RWPE1 (cell line): ENCODE results near the gene ADAD2.

Experiments used
- CTCF ChIA-PET: fragments of 350-600 bp; sonication (Branson Sonifier 250); formaldehyde crosslinking; extraction: SDS; loops from one replicate; lab custom pipeline; 2021; lab: Yijun Ruan, JAX
- POLR2A ChIA-PET: fragments of 400-600 bp; formaldehyde crosslinking; extraction: SDS; loops from one replicate; lab custom pipeline; 2020; ENCODE audit warnings: antibody characterized with exemption; ENCODE audit not compliant: low non-redundant PET; lab: Yijun Ruan, JAX
- DNase-seq: peaks from one replicate; pipeline ENCODE4 v3.0.0; 2012; ENCODE audit warnings: low spot score
- H3K27ac ChIP-seq: fragments of 450-650 bp; 2 replicates; pipeline ENCODE4 v1.5.1; 2017
- CTCF ChIP-seq: fragments of 450-650 bp; conservative IDR thresholded peaks from 2 replicates; pipeline ENCODE4 v1.5.1; 2017; ENCODE audit warnings: low read depth, mild to moderate bottlenecking

The ADAD2 gene

DNA sequence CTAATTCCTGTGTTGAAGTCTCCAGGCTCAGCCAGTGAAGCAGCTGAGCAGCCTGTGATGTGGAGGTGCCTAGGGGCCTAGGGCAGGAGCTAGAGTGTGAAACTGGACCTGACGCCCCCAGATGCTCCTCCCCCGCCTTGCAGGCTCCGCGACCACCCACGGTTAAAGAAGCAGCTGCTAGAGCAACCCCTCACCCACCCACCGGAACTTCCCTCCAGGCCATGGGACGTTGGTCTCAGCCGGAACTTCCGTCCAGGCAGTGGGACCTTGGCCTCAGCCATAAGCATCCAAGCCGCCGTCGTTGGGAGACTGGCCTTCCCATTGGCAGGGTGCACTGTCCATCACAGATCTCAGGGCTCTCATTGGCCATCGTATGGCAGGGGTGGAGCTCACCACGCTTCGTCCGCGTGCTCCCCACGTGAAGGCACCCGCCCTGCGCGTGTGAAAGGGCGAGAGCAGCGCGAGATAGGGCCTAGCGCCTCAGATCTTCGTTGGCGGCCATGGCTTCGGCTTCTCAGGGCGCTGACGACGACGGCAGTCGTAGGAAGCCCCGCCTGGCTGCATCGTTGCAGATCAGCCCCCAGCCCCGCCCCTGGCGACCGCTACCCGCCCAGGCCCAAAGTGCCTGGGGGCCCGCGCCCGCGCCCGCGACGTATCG is at the start of gene ADAD2:
Gene ADAD2 (plus strand): TSS at position 427 of the 658 bp plus-strand sequence. CDS start 74 bp downstream, at position 501.
- ChIA-PET POLR2A (no interaction called here), CTCF (no interaction called here)
- TF ChIP-seq CTCF, result no peak
- DNase-seq, result peak; percentile 35
- no peak within 1 kb of the TSS for H3K27ac ChIP-seq

GRCh38 chr16:84143081-84143480 is 47.9 kb upstream of the ADAD2 start:
- DNase-seq, result no peak
- ChIA-PET CTCF (interaction anchor here (0.7 to 1.7 kb wide), 2 partner anchors 44 to 552 kb away, joined by 3 to 5 read pairs; partner anchors contain the start of gene TAF1C), POLR2A (no interaction called here)
- no peak for TF ChIP-seq CTCF
- H3K27ac ChIP-seq, result no peak overlapping the region

DNA sequence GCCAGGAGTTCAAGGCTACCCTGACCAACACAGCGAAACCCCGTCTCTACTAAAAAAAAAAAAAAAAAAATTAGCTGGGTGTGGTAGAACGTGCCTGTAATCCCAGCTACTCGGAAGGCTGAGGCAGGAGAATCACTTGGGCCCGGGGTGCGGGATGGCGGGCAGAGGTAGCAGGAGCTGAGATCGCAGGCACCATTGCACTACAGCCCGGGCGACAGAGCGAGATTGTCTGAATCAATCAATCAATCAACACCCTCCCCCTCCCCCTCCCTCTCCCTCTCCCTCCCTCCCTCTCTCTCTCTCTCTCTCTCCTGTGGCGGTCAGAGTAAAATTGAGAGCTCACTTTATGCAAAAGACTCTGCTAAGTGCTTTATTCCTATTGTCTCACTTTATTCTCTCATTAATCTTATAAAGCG is 47.2 kb upstream of the ADAD2 start:
- no peak for DNase-seq
- POLR2A ChIA-PET, result no interaction called here
- H3K27ac ChIP-seq, result peak overlapping the region; percentile 73
- CTCF ChIA-PET, result interaction anchor here (0.6 to 1.7 kb wide), 3 partner anchors 29 to 138 kb away, joined by 3 to 5 read pairs (median 3); partner anchors contain the start of gene TAF1C
- no peak for TF ChIP-seq CTCF

- DNase-seq, result peak; percentile 22
- ChIA-PET POLR2A (interaction anchor here (1.4 kb wide), 1 partner anchor 10 kb away, joined by 4 read pairs; no protein-coding TSS in a partner anchor), CTCF (interaction anchor here (0.6 to 1.7 kb wide), 5 partner anchors 25 to 138 kb away, joined by 3 to 5 read pairs (median 4); partner anchors contain the start of gene TAF1C)
- H3K27ac ChIP-seq, result peak overlapping the region; percentile 73
- TF ChIP-seq CTCF, result 0 out of 2 replicates have a peak, but pooled peaks have one; percentile 16
These were observed 46.6 kb upstream of the ADAD2 start for GRCh38 chr16:84144209-84144858.

- no peak for TF ChIP-seq CTCF
- CTCF ChIA-PET, result interaction anchor here (0.6 to 1.0 kb wide), 5 partner anchors 25 to 292 kb away, joined by 3 to 4 read pairs (median 4); no protein-coding TSS in a partner anchor
- H3K27ac ChIP-seq, result peak within 1 kb of the TSS; percentile 73
- POLR2A ChIA-PET, result interaction anchor here (0.6 to 1.4 kb wide), 2 partner anchors 9 to 33 kb away, joined by 3 to 4 read pairs; no protein-coding TSS in a partner anchor
- peak; percentile 98 for DNase-seq
These were observed 45.9 kb upstream of the ADAD2 start, which contains the start of the genes DNAAF1 and HSDL1 for GRCh38 chr16:84144859-84145639. DNAAF1 (plus strand) TSS chr16:84145308; CDS start chr16:84145441, 133 bp downstream. HSDL1 (minus strand) TSS chr16:84145177; CDS start chr16:84131321, 13,856 bp downstream.

DNA sequence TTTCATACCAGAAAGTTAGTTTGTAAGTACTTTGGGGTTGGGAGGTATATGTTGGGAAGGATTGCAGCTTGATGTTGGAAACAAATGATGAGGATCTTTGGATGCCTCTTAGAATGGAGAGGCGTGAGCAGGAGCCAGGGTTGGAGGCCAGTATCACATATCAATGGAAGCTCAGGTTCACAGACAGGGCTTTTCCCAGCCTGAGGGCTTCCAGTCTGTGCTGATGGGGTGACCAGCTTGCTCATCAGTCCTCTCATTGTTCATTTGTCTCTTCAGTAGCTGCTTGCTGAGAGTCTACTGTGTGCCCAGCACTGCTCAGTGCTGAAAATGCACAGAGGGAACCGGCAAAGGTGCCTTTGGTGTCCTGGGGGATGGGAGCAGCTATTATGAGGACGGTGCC is 40.0 kb upstream of the ADAD2 start:
- no peak for TF ChIP-seq CTCF
- ChIA-PET POLR2A (no interaction called here), CTCF (interaction anchor here (0.7 to 0.9 kb wide), 2 partner anchors 16 to 37 kb away, joined by 3 read pairs; no protein-coding TSS in a partner anchor)
- no peak overlapping the region for H3K27ac ChIP-seq
- no peak for DNase-seq
